ENCODE measurements around the gene KIF17. TPM values are rescaled to one million over a fixed set of nuclear protein-coding genes. Genes with fewer than 3 reads are reported as not detected.
A peak's percentile ranks its signal among the peaks of the same experiment; 100 is the strongest.

KIF17 gene
- polyA plus RNA-seq, 4 donors = 1.3 to 2.7 (median 2.4) TPM

- peaks cover 0 to 6% (median 4%) of the 10 kb centered on the region in 3 donors for H3K4me1 ChIP-seq (ENCODE audit: control insufficient read depth in 3 of 3, insufficient read depth in 2 of 3, low read depth in 1 of 3, low read length in 2 of 3)
- H3K27me3 ChIP-seq (ENCODE audit: control insufficient read depth in 3 of 3, insufficient read depth in 3 of 3, low read length in 3 of 3) = no peaks in the 10 kb centered on the region
- no peak overlapping the region for H3K27ac ChIP-seq (ENCODE audit: low read depth in 1 of 3, low read length in 2 of 3)
- FAIRE-seq (no peak), DNase-seq (peak in 1 of 2 donors; percentile 5)
- H3K9me3 ChIP-seq (ENCODE audit: control insufficient read depth in 2 of 2, insufficient read depth in 1 of 2, low read depth in 1 of 2, low read length in 1 of 2) = no peaks in the 10 kb centered on the region
- WGBS, 3 donors = 91 to 100% (median 95%) methylated on average over 1 of the region's 1 CpG
- no peaks in the 10 kb centered on the region for H3K36me3 ChIP-seq (ENCODE audit: control insufficient read depth in 3 of 3, insufficient read depth in 2 of 3, low read depth in 1 of 3, low read length in 3 of 3)
- no peak overlapping the region for H3K4me3 ChIP-seq (ENCODE audit: low read depth in 1 of 3, low read length in 3 of 3)
Observed at GRCh38 chr1:20666804-20667203, 51.0 kb downstream of the KIF17 start.

GRCh38 chr1:20666146-20666545 lies 51.7 kb downstream of the KIF17 start:
- peak overlapping the region in 1 of 3 donors; percentile 27 for H3K27ac ChIP-seq (ENCODE audit: low read depth in 1 of 3, low read length in 2 of 3)
- FAIRE-seq = no peak
- H3K4me1 ChIP-seq (ENCODE audit: control insufficient read depth in 3 of 3, insufficient read depth in 2 of 3, low read depth in 1 of 3, low read length in 2 of 3) = peaks cover 0 to 6% (median 4%) of the 10 kb centered on the region in 3 donors
- WGBS, 3 donors = 77 to 81% (median 81%) methylated on average over 15 to 16 of the region's 16 CpGs
- H3K9me3 ChIP-seq (ENCODE audit: control insufficient read depth in 2 of 2, insufficient read depth in 1 of 2, low read depth in 1 of 2, low read length in 1 of 2) = no peaks in the 10 kb centered on the region
- no peaks in the 10 kb centered on the region for H3K36me3 ChIP-seq (ENCODE audit: control insufficient read depth in 3 of 3, insufficient read depth in 2 of 3, low read depth in 1 of 3, low read length in 3 of 3)
- no peaks in the 10 kb centered on the region for H3K27me3 ChIP-seq (ENCODE audit: control insufficient read depth in 3 of 3, insufficient read depth in 3 of 3, low read length in 3 of 3)
- H3K4me3 ChIP-seq (ENCODE audit: low read depth in 1 of 3, low read length in 3 of 3) = no peak overlapping the region
- DNase-seq = no peak

- FAIRE-seq = no peak
- no peaks in the 10 kb centered on the region for H3K9me3 ChIP-seq (ENCODE audit: control insufficient read depth in 2 of 2, insufficient read depth in 1 of 2, low read depth in 1 of 2, low read length in 1 of 2)
- peak overlapping the region in 1 of 3 donors; percentile 27 for H3K27ac ChIP-seq (ENCODE audit: low read depth in 1 of 3, low read length in 2 of 3)
- peaks cover 0 to 6% (median 4%) of the 10 kb centered on the region in 3 donors for H3K4me1 ChIP-seq (ENCODE audit: control insufficient read depth in 3 of 3, insufficient read depth in 2 of 3, low read depth in 1 of 3, low read length in 2 of 3)
- DNase-seq = peak in 1 of 2 donors; percentile 16
- H3K4me3 ChIP-seq (ENCODE audit: low read depth in 1 of 3, low read length in 3 of 3) = no peak overlapping the region
- H3K27me3 ChIP-seq (ENCODE audit: control insufficient read depth in 3 of 3, insufficient read depth in 3 of 3, low read length in 3 of 3) = no peaks in the 10 kb centered on the region
- no peaks in the 10 kb centered on the region for H3K36me3 ChIP-seq (ENCODE audit: control insufficient read depth in 3 of 3, insufficient read depth in 2 of 3, low read depth in 1 of 3, low read length in 3 of 3)
- 32 to 64% (median 39%) methylated on average over 12 of the region's 12 CpGs for WGBS, 3 donors
Observed at GRCh38 chr1:20665726-20666125, 52.1 kb downstream of the KIF17 start.

- FAIRE-seq = no peak
- no peak overlapping the region for H3K4me3 ChIP-seq (ENCODE audit: low read depth in 1 of 3, low read length in 3 of 3)
- H3K9me3 ChIP-seq (ENCODE audit: control insufficient read depth in 2 of 2, insufficient read depth in 1 of 2, low read depth in 1 of 2, low read length in 1 of 2) = no peaks in the 10 kb centered on the region
- no peak overlapping the region for H3K27ac ChIP-seq (ENCODE audit: low read depth in 1 of 3, low read length in 2 of 3)
- WGBS, 3 donors = 78 to 88% (median 85%) methylated on average over 12 of the region's 12 CpGs
- H3K36me3 ChIP-seq (ENCODE audit: control insufficient read depth in 3 of 3, insufficient read depth in 2 of 3, low read depth in 1 of 3, low read length in 3 of 3) = peaks cover 0 to 3% (median 0%) of the 10 kb centered on the region in 3 donors
- no peaks in the 10 kb centered on the region for H3K27me3 ChIP-seq (ENCODE audit: control insufficient read depth in 3 of 3, insufficient read depth in 3 of 3, low read length in 3 of 3)
- peaks cover 0 to 17% (median 4%) of the 10 kb centered on the region in 3 donors for H3K4me1 ChIP-seq (ENCODE audit: control insufficient read depth in 3 of 3, insufficient read depth in 2 of 3, low read depth in 1 of 3, low read length in 2 of 3)
- no peak for DNase-seq
Observed at GRCh38 chr1:20663969-20664715, 53.7 kb downstream of the KIF17 start.

GRCh38 chr1:20663365-20663764 lies 54.4 kb downstream of the KIF17 start:
- peaks cover 0 to 17% (median 4%) of the 10 kb centered on the region in 3 donors for H3K4me1 ChIP-seq (ENCODE audit: control insufficient read depth in 3 of 3, insufficient read depth in 2 of 3, low read depth in 1 of 3, low read length in 2 of 3)
- peaks cover 0 to 8% (median under 1%) of the 10 kb centered on the region in 3 donors for H3K36me3 ChIP-seq (ENCODE audit: control insufficient read depth in 3 of 3, insufficient read depth in 2 of 3, low read depth in 1 of 3, low read length in 3 of 3)
- FAIRE-seq = no peak
- H3K27me3 ChIP-seq (ENCODE audit: control insufficient read depth in 3 of 3, insufficient read depth in 3 of 3, low read length in 3 of 3) = no peaks in the 10 kb centered on the region
- no peak overlapping the region for H3K4me3 ChIP-seq (ENCODE audit: low read depth in 1 of 3, low read length in 3 of 3)
- DNase-seq = no peak
- H3K27ac ChIP-seq (ENCODE audit: low read depth in 1 of 3, low read length in 2 of 3) = no peak overlapping the region
- H3K9me3 ChIP-seq (ENCODE audit: control insufficient read depth in 2 of 2, insufficient read depth in 1 of 2, low read depth in 1 of 2, low read length in 1 of 2) = no peaks in the 10 kb centered on the region
- 88 to 100% (median 88%) methylated on average over 1 of the region's 1 CpG for WGBS, 3 donors

GRCh38 chr1:20662110-20662475 lies 55.7 kb downstream of the KIF17 start:
- H3K27me3 ChIP-seq (ENCODE audit: control insufficient read depth in 3 of 3, insufficient read depth in 3 of 3, low read length in 3 of 3) = no peaks in the 10 kb centered on the region
- WGBS, 3 donors = 46 to 62% (median 50%) methylated on average over 7 of the region's 7 CpGs
- FAIRE-seq = no peak
- H3K27ac ChIP-seq (ENCODE audit: low read depth in 1 of 3, low read length in 2 of 3) = peak overlapping the region; percentile 49 to 85 (median 76)
- no peak for DNase-seq
- H3K4me3 ChIP-seq (ENCODE audit: low read depth in 1 of 3, low read length in 3 of 3) = peak overlapping the region; percentile 74 to 94 (median 89)
- peaks cover 0 to 20% (median 2%) of the 10 kb centered on the region in 3 donors for H3K36me3 ChIP-seq (ENCODE audit: control insufficient read depth in 3 of 3, insufficient read depth in 2 of 3, low read depth in 1 of 3, low read length in 3 of 3)
- peaks cover 0 to 17% (median 4%) of the 10 kb centered on the region in 3 donors for H3K4me1 ChIP-seq (ENCODE audit: control insufficient read depth in 3 of 3, insufficient read depth in 2 of 3, low read depth in 1 of 3, low read length in 2 of 3)
- no peaks in the 10 kb centered on the region for H3K9me3 ChIP-seq (ENCODE audit: control insufficient read depth in 2 of 2, insufficient read depth in 1 of 2, low read depth in 1 of 2, low read length in 1 of 2)

GRCh38 chr1:20661207-20662109 lies 56.3 kb downstream of the KIF17 start, which contains the start of gene DDOST:
Gene DDOST (minus strand): TSS chr1:20661369. CDS start chr1:20661350, 19 bp downstream.
- Histone ChIP-seq H3K36me3 (ENCODE audit: control insufficient read depth in 3 of 3, insufficient read depth in 2 of 3, low read depth in 1 of 3, low read length in 3 of 3) (peaks cover 0 to 22% (median 2%) of the 10 kb centered on the region in 3 donors), H3K4me3 (ENCODE audit: low read depth in 1 of 3, low read length in 3 of 3) (peak within 1 kb of the TSS; percentile 74 to 94 (median 89)), H3K4me1 (ENCODE audit: control insufficient read depth in 3 of 3, insufficient read depth in 2 of 3, low read depth in 1 of 3, low read length in 2 of 3) (peaks cover 0 to 17% (median 4%) of the 10 kb centered on the region in 3 donors), H3K27me3 (ENCODE audit: control insufficient read depth in 3 of 3, insufficient read depth in 3 of 3, low read length in 3 of 3) (no peaks in the 10 kb centered on the region), H3K9me3 (ENCODE audit: control insufficient read depth in 2 of 2, insufficient read depth in 1 of 2, low read depth in 1 of 2, low read length in 1 of 2) (no peaks in the 10 kb centered on the region), H3K27ac (ENCODE audit: low read depth in 1 of 3, low read length in 2 of 3) (peak within 1 kb of the TSS; percentile 49 to 85 (median 76))
- peak; percentile 85 for FAIRE-seq
- WGBS, 3 donors = 0 to 1% (median 1%) methylated on average over 57 to 58 of the region's 58 CpGs
- peak; percentile 98 to 99 for DNase-seq

GRCh38 chr1:20660847-20661206 lies 57.0 kb downstream of the KIF17 start:
- Histone ChIP-seq H3K4me1 (ENCODE audit: control insufficient read depth in 3 of 3, insufficient read depth in 2 of 3, low read depth in 1 of 3, low read length in 2 of 3) (peaks cover 0 to 17% (median 4%) of the 10 kb centered on the region in 3 donors), H3K4me3 (ENCODE audit: low read depth in 1 of 3, low read length in 3 of 3) (peak overlapping the region; percentile 74 to 94 (median 89)), H3K36me3 (ENCODE audit: control insufficient read depth in 3 of 3, insufficient read depth in 2 of 3, low read depth in 1 of 3, low read length in 3 of 3) (peaks cover 2 to 28% (median 2%) of the 10 kb centered on the region in 3 donors), H3K27ac (ENCODE audit: low read depth in 1 of 3, low read length in 2 of 3) (peak overlapping the region in 2 of 3 donors; percentile 37 to 55), H3K9me3 (ENCODE audit: control insufficient read depth in 2 of 2, insufficient read depth in 1 of 2, low read depth in 1 of 2, low read length in 1 of 2) (no peaks in the 10 kb centered on the region), H3K27me3 (ENCODE audit: control insufficient read depth in 3 of 3, insufficient read depth in 3 of 3, low read length in 3 of 3) (no peaks in the 10 kb centered on the region)
- 0 to 1% (median 0%) methylated on average over 14 to 20 of the region's 20 CpGs for WGBS, 3 donors
- FAIRE-seq = no peak
- DNase-seq = peak in 1 of 2 donors; percentile 5
